ENCODE results near the gene SALL3.

The SALL3 gene

DNA sequence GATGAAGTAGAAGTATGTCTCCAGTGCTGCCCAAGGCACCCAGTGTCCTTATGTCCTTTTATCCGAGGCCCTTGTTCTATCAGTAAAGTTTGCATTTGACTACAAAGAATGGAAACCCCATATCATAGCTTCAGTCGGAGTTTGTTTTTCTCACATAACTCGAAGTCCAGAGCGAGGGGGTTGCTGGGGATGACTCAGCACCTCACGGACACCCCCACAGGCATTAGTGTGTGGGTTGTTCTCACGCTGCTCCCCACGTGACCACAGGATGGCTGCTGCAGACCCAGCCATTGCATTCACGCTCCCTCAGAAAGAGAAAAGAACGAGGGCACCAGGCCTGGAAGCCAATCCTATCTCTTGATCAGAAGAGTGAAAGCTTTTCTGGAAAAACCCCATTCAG is 27.8 kb downstream of the SALL3 start:
- H3K9me3 ChIP-seq (ENCODE audit: control insufficient read depth, low read length) = no peaks in the 10 kb centered on the region
- no peaks in the 10 kb centered on the region for H3K4me1 ChIP-seq (ENCODE audit: control insufficient read depth, insufficient read depth, low read length, poor library complexity, severe bottlenecking)
- no peak overlapping the region for H3K4me3 ChIP-seq (ENCODE audit: extremely low read depth, insufficient read depth, low read length, poor library complexity, severe bottlenecking)
- H3K27ac ChIP-seq (ENCODE audit: low read depth, low read length, severe bottlenecking) = no peak overlapping the region
- 93% methylated on average over 7 of the region's 9 CpGs for WGBS, 2 experiments (ENCODE audit: insufficient coverage in 2 of 2)
- H3K36me3 ChIP-seq (ENCODE audit: control insufficient read depth, insufficient read depth, low read length) = peaks cover under 1% of the 10 kb centered on the region

DNA sequence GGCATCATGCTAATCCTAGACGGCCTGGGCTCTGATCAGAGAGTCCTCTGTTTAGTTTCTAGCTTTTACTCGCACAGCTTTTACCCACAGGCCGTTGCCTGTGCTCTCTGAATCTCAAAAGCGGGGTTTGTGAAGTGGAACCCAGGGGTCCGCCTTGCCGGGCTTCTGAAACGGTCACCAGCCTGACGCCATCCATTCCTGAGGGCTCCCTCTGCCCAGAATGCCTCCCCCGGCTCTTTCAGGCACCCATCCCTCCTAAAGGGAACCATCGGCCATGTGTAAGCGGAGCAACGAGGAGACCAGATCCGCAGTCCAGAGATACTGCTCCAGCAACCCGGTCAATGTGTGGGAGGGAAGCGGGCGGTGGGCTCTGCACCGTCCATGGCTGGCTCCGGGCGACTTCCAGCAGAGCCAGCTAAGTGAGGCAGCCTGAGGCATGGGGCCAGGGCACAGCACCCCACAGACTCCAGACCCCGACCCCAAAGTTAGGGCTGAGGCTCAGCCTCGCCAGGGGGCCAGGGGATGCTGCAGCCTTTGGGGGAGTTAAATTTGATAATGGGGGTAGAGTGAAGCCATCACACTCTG is 28.8 kb downstream of the SALL3 start:
- no peaks in the 10 kb centered on the region for H3K36me3 ChIP-seq (ENCODE audit: control insufficient read depth, insufficient read depth, low read length)
- WGBS, 2 experiments (ENCODE audit: insufficient coverage in 2 of 2) = 91 to 95% methylated on average over 17 to 19 of the region's 21 CpGs
- no peak overlapping the region for H3K27ac ChIP-seq (ENCODE audit: low read depth, low read length, severe bottlenecking)
- no peaks in the 10 kb centered on the region for H3K9me3 ChIP-seq (ENCODE audit: control insufficient read depth, low read length)
- H3K4me3 ChIP-seq (ENCODE audit: extremely low read depth, insufficient read depth, low read length, poor library complexity, severe bottlenecking) = no peak overlapping the region
- no peaks in the 10 kb centered on the region for H3K4me1 ChIP-seq (ENCODE audit: control insufficient read depth, insufficient read depth, low read length, poor library complexity, severe bottlenecking)

DNA sequence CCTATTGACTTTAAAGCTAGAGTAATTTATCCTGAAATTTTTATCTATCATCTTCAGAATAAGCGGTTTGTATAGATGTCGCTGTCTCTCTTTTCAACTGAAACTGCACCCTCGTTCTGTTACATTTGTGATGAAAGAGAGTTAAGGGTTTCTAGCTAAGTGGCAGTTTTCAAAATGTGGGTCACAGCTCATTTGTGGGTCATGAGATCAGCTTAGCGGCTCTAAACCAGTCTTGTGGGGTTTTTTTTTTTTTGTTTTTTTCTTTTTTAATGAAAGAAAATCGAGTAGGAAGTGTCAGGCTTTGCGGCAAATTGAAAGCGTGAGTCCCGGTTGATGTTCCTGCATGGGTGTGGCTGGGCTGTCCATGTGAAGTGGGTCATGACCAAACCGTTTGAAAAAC is 31.2 kb downstream of the SALL3 start:
- 91 to 100% methylated on average over 6 to 9 of the region's 9 CpGs for WGBS, 2 experiments (ENCODE audit: insufficient coverage in 2 of 2)
- H3K9me3 ChIP-seq (ENCODE audit: control insufficient read depth, low read length) = no peaks in the 10 kb centered on the region

DNA sequence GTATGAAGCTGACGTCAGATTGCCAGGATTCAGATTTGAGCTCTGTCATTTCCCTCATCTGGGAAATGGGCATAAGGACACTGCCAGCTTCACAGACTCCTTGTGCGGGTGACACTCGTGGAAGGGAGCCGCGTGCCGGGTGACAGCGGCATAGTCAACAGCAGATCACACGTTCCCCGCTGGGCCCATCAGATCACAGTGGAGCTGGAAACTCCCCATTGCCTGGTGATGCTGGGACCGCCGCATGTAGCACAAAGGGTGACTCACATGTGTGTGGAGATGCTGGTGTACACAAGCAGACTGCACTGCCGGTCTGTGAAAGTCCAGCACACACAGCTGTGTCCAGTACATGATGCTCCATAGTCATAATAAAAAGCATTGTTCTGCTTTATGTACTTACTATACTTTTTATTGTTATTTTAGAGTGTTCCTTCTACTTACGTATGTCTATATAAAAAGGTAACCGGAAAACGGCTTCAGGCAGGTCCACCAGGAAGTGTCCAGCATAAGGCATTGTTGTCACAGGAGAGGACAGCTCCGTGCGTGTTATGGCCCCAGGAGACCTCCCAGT is 31.8 kb downstream of the SALL3 start:
- no peak overlapping the region for H3K27ac ChIP-seq (ENCODE audit: low read depth, low read length, severe bottlenecking)
- H3K36me3 ChIP-seq (ENCODE audit: control insufficient read depth, insufficient read depth, low read length) = no peaks in the 10 kb centered on the region
- no peak overlapping the region for H3K4me3 ChIP-seq (ENCODE audit: extremely low read depth, insufficient read depth, low read length, poor library complexity, severe bottlenecking)
- H3K4me1 ChIP-seq (ENCODE audit: control insufficient read depth, insufficient read depth, low read length, poor library complexity, severe bottlenecking) = no peaks in the 10 kb centered on the region
- H3K9me3 ChIP-seq (ENCODE audit: control insufficient read depth, low read length) = no peaks in the 10 kb centered on the region
- 88 to 94% methylated on average over 16 of the region's 17 CpGs for WGBS, 2 experiments (ENCODE audit: insufficient coverage in 2 of 2)

More for the DNA sequence above, 31.2 kb downstream of the SALL3 start:
- Histone ChIP-seq H3K27ac (ENCODE audit: low read depth, low read length, severe bottlenecking) (no peak overlapping the region), H3K4me3 (ENCODE audit: extremely low read depth, insufficient read depth, low read length, poor library complexity, severe bottlenecking) (no peak overlapping the region), H3K4me1 (ENCODE audit: control insufficient read depth, insufficient read depth, low read length, poor library complexity, severe bottlenecking) (no peaks in the 10 kb centered on the region), H3K36me3 (ENCODE audit: control insufficient read depth, insufficient read depth, low read length) (no peaks in the 10 kb centered on the region)

DNA sequence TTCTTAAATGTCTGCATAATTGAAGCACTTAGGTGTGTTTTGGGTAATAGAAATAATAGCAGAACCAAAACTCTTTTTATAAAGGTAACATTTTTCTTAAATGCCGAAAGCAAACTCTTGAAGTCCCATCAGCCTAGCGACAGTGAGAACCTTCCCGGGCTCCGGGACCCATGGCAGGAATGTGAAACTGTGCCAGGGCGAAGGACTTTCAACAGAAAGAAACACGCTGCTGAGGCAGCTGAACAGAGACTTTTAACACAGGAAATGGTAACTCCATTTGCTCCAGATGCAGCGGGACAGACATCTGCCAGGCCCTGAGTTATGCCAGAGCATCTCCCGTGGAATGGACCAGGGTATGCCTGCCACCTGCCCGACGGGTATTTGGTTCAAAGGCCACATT is 34.3 kb downstream of the SALL3 start:
- H3K9me3 ChIP-seq (ENCODE audit: control insufficient read depth, low read length) = no peaks in the 10 kb centered on the region
- H3K4me3 ChIP-seq (ENCODE audit: extremely low read depth, insufficient read depth, low read length, poor library complexity, severe bottlenecking) = no peak overlapping the region
- no peak overlapping the region for H3K27ac ChIP-seq (ENCODE audit: low read depth, low read length, severe bottlenecking)
- H3K36me3 ChIP-seq (ENCODE audit: control insufficient read depth, insufficient read depth, low read length) = no peaks in the 10 kb centered on the region
- no peaks in the 10 kb centered on the region for H3K4me1 ChIP-seq (ENCODE audit: control insufficient read depth, insufficient read depth, low read length, poor library complexity, severe bottlenecking)
- WGBS, 2 experiments (ENCODE audit: insufficient coverage in 2 of 2) = 85 to 94% methylated on average over 9 to 10 of the region's 10 CpGs

DNA sequence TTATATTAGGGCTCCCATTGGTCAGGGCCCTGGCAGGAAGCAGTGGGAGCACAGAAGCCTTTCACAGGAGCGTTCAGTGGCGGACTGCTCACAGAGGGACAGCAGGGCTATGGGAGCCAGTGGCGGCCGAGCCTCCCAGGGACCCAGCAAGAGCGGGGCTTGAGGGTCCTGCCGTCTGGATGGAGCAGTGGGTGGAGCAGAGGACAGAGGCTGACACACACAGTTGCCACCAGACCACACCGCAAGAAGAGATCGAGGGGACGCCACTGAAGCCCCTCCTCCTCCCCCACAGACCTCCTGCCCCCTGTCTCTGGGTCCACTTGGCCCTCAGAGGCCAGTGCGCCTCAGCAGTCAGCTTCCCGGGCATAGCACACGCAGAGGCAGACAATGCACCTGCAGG is 39.3 kb downstream of the SALL3 start:
- H3K4me1 ChIP-seq (ENCODE audit: control insufficient read depth, insufficient read depth, low read length, poor library complexity, severe bottlenecking) = no peaks in the 10 kb centered on the region
- no peak overlapping the region for H3K27ac ChIP-seq (ENCODE audit: low read depth, low read length, severe bottlenecking)
- WGBS, 2 experiments (ENCODE audit: insufficient coverage in 2 of 2) = 85% methylated on average over 8 to 12 of the region's 12 CpGs
- H3K36me3 ChIP-seq (ENCODE audit: control insufficient read depth, insufficient read depth, low read length) = no peaks in the 10 kb centered on the region
- H3K9me3 ChIP-seq (ENCODE audit: control insufficient read depth, low read length) = no peaks in the 10 kb centered on the region
- H3K4me3 ChIP-seq (ENCODE audit: extremely low read depth, insufficient read depth, low read length, poor library complexity, severe bottlenecking) = no peak overlapping the region

DNA sequence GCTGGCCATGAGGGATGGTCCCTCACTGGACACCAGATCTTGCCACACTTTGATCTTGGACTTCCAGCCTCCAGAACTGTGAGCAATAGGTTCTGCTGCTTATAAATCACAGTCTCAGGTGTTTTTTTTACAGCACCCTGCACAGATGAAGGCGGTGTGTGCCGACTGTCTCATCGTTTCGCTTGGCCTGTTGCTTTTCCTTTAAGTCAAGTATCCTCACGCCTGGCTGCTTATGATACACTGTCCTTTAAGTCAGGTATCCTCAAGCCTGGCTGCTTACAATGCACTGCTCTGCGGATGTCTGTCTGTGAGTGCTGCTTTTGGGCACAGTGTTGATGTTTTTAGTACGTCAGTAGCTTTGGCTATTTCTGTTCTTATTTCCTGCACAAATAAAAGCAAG is 40.3 kb downstream of the SALL3 start:
- Histone ChIP-seq H3K36me3 (ENCODE audit: control insufficient read depth, insufficient read depth, low read length) (no peaks in the 10 kb centered on the region), H3K4me3 (ENCODE audit: extremely low read depth, insufficient read depth, low read length, poor library complexity, severe bottlenecking) (no peak overlapping the region), H3K9me3 (ENCODE audit: control insufficient read depth, low read length) (no peaks in the 10 kb centered on the region), H3K27ac (ENCODE audit: low read depth, low read length, severe bottlenecking) (no peak overlapping the region), H3K4me1 (ENCODE audit: control insufficient read depth, insufficient read depth, low read length, poor library complexity, severe bottlenecking) (no peaks in the 10 kb centered on the region)
- 87 to 94% methylated on average over 5 to 6 of the region's 7 CpGs for WGBS, 2 experiments (ENCODE audit: insufficient coverage in 2 of 2)

DNA sequence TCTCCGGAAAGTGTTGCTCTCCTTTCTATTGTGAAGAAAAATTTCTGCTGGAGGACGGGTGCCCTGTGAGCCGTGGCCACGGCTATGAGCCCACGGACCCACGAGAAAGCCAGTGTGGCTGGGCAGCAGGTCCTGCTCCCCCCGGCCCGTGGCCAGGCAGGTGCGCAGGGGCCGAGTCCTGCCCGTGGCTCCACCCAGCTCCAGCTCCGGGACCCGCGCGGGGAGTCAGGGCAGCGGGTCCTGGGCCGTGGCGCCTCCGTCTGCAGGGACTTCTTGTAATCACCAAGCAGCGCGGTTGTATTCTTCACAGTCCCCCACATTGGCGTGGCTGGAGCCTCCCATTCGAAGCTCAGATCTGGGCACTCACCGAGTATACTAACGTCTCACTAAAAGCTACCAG is 43.0 kb downstream of the SALL3 start:
- WGBS, 2 experiments (ENCODE audit: insufficient coverage in 2 of 2) = 91 to 94% methylated on average over 16 to 25 of the region's 25 CpGs
- H3K36me3 ChIP-seq (ENCODE audit: control insufficient read depth, insufficient read depth, low read length) = no peaks in the 10 kb centered on the region

DNA sequence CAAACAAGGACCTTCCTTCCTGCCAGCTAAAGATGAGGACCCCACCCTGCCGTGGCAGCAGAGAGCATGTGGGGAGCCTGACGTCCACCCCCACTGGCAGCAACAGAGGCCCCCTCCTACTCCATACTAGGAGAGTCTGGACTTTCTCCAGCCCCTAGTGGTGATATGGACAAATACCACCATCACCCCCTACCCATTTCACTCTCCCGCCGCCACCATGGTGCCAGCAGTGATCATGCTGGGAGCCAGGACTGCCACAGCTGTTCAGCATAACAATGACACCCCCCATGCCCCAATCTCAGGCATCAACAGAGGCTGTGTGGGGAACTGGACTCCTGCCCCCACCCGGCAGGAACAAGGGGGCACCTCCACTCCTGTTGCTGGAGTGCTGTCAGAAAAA is 46.9 kb downstream of the SALL3 start:
- no peak overlapping the region for H3K4me3 ChIP-seq (ENCODE audit: extremely low read depth, insufficient read depth, low read length, poor library complexity, severe bottlenecking)
- H3K4me1 ChIP-seq (ENCODE audit: control insufficient read depth, insufficient read depth, low read length, poor library complexity, severe bottlenecking) = no peaks in the 10 kb centered on the region
- no peaks in the 10 kb centered on the region for H3K9me3 ChIP-seq (ENCODE audit: control insufficient read depth, low read length)
- no peaks in the 10 kb centered on the region for H3K36me3 ChIP-seq (ENCODE audit: control insufficient read depth, insufficient read depth, low read length)
- WGBS, 2 experiments (ENCODE audit: insufficient coverage in 2 of 2) = 35 to 38% methylated on average over 2 to 4 of the region's 5 CpGs
- H3K27ac ChIP-seq (ENCODE audit: low read depth, low read length, severe bottlenecking) = no peak overlapping the region

More for the DNA sequence above, 43.0 kb downstream of the SALL3 start:
- Histone ChIP-seq H3K4me3 (ENCODE audit: extremely low read depth, insufficient read depth, low read length, poor library complexity, severe bottlenecking) (no peak overlapping the region), H3K9me3 (ENCODE audit: control insufficient read depth, low read length) (no peaks in the 10 kb centered on the region), H3K27ac (ENCODE audit: low read depth, low read length, severe bottlenecking) (no peak overlapping the region), H3K4me1 (ENCODE audit: control insufficient read depth, insufficient read depth, low read length, poor library complexity, severe bottlenecking) (no peaks in the 10 kb centered on the region)

DNA sequence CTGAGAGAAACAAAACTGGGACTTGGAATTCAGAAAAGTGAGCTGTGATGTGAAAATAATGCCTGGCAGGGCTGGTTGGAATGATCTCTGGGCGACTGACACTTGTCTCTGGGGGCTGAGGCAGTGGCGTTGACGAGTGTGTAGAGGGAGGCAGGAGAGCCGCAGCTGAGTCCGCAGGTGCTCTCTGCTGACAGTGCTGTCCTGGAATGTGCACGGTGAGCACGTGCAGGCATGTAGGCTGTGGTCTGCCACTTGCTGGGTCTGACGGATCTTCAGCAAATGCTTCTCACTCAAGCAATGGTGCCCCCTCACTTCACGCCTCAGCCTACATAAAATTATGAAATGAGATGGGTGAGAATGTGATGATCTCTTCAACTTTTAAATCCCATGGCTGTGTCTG is 51.1 kb downstream of the SALL3 start:
- no peak overlapping the region for H3K4me3 ChIP-seq (ENCODE audit: extremely low read depth, insufficient read depth, low read length, poor library complexity, severe bottlenecking)
- H3K27ac ChIP-seq (ENCODE audit: low read depth, low read length, severe bottlenecking) = no peak overlapping the region
- H3K9me3 ChIP-seq (ENCODE audit: control insufficient read depth, low read length) = no peaks in the 10 kb centered on the region
- 85 to 86% methylated on average over 5 to 7 of the region's 9 CpGs for WGBS, 2 experiments (ENCODE audit: insufficient coverage in 2 of 2)
- no peaks in the 10 kb centered on the region for H3K4me1 ChIP-seq (ENCODE audit: control insufficient read depth, insufficient read depth, low read length, poor library complexity, severe bottlenecking)
- no peaks in the 10 kb centered on the region for H3K36me3 ChIP-seq (ENCODE audit: control insufficient read depth, insufficient read depth, low read length)

DNA sequence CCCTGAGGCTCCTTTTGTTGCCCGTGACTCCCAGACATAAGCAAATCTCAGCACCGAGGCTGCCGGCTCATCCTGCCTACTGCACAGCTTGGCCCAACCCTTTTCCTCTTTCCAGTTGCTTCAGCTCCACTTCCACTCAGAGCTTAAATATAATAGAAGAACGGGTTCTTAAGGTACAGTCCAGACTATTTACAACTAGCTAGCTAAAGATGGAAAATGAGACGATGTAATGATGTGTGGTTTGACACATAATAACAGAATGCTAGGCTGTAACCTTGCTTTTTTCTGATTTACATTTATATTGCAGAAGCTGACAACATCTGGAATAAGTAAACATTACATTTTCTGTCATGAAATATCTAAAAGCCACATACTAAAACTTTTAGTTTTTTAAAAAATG is 62.7 kb downstream of the SALL3 start:
- no peak overlapping the region for H3K4me3 ChIP-seq (ENCODE audit: extremely low read depth, insufficient read depth, low read length, poor library complexity, severe bottlenecking)
- no peak overlapping the region for H3K27ac ChIP-seq (ENCODE audit: low read depth, low read length, severe bottlenecking)
- no peaks in the 10 kb centered on the region for H3K36me3 ChIP-seq (ENCODE audit: control insufficient read depth, insufficient read depth, low read length)
- H3K9me3 ChIP-seq (ENCODE audit: control insufficient read depth, low read length) = peaks cover 16% of the 10 kb centered on the region
- 79 to 92% methylated on average over 2 to 3 of the region's 5 CpGs for WGBS, 2 experiments (ENCODE audit: insufficient coverage in 2 of 2)
- H3K4me1 ChIP-seq (ENCODE audit: control insufficient read depth, insufficient read depth, low read length, poor library complexity, severe bottlenecking) = no peaks in the 10 kb centered on the region
